HG03108 (cell line): ENCODE measurements around the gene MAN2A2.
A peak's percentile ranks its signal among the peaks of the same experiment; 100 is the strongest.

Experiments
- ATAC-seq: cut with Tn5 transposase; IDR thresholded peaks from one replicate; pipeline ENCODE4 v1.9.1; 2021; ENCODE audit warnings: moderate library complexity; ENCODE audit not compliant: unreplicated experiment

The MAN2A2 gene

DNA sequence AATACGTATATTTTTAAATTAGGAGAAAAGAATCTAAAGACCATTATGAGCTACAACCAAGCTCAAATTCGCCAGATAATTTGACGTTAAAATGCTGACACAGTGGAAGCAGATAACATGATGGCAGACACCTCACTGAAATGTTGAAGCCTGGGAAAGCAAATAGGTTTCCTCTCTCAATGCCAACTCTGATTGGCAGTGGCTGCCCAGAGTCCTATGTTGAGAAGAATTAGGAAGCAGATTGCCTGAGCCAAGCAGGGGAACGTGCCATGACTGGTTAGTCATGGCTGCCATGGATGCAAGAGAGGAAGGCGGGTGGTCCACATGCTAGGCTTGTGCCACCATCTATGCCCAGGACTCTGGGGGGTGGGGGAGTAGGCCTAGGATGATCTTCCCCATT is 35.2 kb downstream of the MAN2A2 start:
- no peak for ATAC-seq

GRCh38 chr15:90939756-90940155 is 36.7 kb downstream of the MAN2A2 start:
- no peak for ATAC-seq

GRCh38 chr15:90941038-90941437 is 37.9 kb downstream of the MAN2A2 start:
- no peak for ATAC-seq

DNA sequence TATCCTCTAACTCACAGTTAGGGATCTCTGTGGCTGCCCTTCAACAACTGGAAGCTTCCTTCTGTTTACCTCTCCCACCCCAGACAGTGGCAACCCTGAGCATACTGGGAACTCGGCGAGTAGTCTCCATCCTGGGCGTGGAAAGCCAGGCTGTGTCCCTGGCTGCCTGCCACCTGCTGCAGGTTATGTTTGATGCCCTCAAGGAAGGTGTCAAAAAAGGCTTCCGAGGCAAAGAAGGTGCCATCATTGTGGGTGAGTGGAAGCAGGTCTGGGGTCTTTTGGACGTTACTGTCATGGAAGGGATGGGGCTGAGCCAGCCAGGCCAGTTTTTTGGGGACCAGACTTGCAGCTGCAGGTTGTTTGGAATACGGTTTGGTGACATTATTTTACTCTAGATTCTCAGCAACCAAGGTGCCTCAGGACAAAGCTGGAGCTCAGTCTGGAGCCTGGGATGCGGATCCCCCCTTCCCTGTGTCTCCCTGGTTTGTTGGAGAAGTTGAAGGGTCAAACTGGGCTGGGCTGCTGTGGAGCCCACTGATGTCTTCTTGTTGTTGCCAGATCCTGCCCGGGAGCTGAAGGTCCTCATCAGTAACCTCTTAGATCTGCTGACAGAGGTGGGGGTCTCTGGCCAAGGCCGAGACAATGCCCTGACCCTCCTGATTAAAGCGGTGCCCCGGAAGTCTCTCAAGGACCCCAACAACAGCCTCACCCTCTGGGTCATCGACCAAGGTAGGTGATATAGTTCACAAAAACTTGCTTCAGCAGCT is 39.4 kb downstream of the MAN2A2 start:
- ATAC-seq, result no peak

DNA sequence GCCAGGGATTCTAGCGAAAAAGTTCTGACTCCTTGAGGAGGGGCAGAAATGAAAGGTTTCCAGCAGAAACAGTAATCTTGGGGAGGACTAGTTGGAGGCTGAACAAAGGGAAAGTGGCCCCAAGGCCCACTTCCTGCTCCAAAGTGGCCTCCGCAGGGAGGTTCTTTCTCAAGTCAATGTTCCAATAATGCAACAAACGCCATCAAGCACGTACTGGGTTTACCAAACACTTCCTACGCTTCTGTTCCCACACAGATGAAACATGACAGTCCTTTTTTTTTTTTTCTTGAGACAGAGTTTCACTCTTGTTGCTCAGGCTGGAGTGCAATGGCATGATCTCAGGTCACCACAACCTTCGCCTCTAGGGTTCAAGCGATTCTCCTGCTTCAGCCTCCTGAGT is 42.0 kb downstream of the MAN2A2 start:
- no peak for ATAC-seq

DNA sequence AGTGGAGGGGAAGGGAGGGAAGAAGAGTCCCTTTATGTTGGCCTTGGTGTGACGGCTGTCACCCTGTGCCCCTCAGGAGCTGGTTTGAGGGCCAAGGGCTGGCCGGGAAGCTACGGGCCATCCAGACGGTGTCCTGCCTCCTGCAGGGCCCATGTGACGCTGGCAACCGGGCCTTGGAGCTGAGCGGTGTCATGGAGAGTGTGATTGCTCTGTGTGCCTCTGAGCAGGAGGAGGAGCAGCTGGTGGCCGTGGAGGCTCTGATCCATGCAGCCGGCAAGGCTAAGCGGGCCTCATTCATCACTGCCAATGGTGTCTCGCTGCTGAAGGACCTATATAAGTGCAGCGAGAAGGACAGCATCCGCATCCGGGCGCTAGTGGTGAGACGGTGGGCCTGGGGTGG is 43.4 kb downstream of the MAN2A2 start:
- ATAC-seq, result no peak

DNA sequence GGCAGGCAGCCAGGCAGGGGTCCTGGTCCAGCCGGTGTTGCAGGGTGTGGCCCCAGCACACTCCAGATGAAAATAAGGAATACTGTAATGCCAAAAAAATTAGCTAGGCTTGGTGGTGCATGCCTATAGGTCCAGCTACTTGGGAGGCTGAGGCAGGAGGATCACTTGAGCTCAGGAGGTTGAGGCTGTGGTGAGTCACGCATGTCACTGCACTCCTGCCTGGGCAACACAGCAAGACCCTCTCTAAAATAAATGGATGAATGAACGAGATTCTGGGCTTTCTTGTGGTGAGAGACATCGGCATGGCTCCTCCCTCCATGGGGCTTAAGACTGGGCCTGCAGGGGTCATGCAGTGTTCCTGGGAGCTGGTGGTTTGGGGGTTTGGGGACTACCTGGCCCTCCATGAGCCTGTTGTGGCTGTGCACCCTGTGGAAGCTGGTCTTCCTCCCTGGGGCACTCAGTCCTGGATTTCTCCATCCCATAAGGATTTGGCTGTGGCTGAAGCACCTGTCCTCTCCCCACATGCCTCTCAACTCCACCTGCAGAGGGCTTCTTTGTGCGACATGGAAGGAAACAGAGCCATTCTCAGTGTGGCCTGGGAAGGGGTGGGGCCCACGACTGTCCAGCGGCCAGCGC is 44.0 kb downstream of the MAN2A2 start:
- ATAC-seq, result no peak

- no peak for ATAC-seq
Observed at GRCh38 chr15:90947577-90948357, 44.7 kb downstream of the MAN2A2 start.

GRCh38 chr15:90948506-90948905 is 45.4 kb downstream of the MAN2A2 start:
- ATAC-seq, result no peak

DNA sequence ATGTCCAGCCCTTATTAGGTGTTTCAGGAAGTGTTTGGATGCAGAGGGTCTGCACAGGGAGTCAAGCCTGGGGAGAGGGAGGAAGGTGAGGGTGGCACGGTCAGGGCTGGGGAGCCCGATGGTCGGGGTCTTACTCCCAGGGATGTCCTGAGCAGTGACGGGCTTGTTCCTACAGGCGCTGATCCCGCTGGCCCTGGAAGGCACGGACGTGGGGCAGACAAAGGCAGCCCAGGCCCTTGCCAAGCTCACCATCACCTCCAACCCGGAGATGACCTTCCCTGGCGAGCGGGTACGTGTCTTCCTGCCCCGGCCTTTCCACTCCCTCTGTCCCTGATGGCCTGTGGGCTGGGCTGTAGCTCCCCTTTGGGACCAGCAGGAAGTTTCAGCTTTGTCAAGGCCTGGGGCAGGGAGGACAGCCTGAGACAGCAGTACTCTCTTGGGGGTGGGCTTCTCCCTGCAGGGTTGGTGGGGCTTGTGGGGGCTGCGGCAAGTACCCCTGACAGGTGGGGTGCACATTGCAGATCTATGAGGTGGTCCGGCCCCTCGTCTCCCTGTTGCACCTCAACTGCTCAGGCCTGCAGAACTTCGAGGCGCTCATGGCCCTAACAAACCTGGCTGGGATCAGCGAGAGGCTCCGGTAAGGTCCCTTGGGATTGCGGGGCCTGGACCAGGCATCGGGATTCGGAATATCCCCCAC is 47.0 kb downstream of the MAN2A2 start:
- ATAC-seq, result no peak

DNA sequence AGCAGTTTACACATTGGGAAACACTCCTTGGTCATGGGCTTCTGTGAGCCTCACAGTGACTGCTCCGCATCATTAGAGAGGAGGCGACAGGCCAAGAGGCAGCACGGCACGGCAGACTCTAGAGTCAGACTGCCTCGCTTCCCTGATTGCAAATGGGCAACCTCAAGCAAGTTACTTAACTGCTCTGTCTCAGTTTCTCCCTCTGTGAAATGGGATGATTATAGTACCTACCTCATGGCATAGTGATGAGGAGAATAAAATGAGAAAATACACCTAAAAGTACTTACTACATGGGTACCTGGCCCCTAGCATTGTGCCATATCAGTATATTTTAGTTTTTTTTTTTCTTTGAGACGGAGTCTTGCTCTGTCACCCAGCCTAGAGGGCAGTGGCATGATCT is 47.6 kb downstream of the MAN2A2 start:
- no peak for ATAC-seq

GRCh38 chr15:90952901-90953677 is 50.0 kb downstream of the MAN2A2 start:
- no peak for ATAC-seq

GRCh38 chr15:90953947-90954711 is 51.0 kb downstream of the MAN2A2 start:
- no peak for ATAC-seq

DNA sequence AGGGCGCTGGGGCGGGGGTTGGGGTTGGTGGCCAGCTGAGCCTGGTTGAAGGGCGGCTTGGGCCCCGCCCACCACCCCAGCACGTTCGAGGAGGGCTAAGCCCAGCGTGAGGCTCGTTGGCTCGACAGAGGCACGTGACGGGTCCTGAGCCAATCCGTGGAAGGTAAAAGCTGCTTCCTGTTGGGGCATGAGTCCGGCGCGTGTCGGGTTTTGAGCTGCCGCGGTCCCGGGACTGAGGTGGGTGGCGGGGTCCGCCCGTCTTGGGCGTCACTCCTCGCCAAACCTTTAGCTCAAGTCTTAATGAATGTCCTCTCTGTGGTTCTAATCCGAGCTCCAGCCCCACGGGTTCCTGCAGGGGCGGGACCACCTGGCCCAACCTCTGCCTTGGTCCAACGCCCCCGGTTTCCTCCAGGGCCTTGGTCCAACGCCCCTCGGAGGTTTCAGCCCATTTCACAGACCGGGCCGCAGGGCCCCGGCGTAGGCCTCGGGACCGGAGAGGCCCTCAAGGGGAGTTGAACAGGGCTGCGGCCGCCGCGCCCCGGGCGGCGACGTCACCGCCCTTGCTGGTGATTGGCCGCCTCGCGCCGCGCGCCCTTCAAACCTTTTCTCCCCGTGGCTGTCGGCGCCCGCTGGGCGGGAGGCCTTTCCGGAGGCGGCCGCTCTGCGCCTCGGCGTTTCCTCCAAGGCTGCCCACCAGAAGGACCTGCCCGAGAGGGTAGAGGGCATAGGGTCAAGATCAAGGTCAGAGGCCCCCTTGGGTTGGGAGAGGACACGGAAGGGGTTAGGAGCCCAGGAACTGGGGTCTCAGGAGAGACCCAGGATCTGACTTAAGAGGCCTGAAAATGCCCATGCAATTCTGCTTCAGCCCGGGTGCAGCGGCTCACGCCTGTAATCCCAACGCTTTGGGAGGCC is 51.9 kb downstream of the MAN2A2 start, which contains the start of gene RCCD1:
Gene RCCD1 (plus strand): TSS at position 173 of the 912 bp plus-strand sequence. CDS start 1,851 bp downstream, outside the sequence.
- peak; percentile 88 for ATAC-seq

- ATAC-seq, result no peak
Observed at GRCh38 chr15:90955624-90956273, 52.6 kb downstream of the MAN2A2 start.

GRCh38 chr15:90956274-90957030 is 53.4 kb downstream of the MAN2A2 start:
- no peak for ATAC-seq

GRCh38 chr15:90957031-90957790 is 54.1 kb downstream of the MAN2A2 start:
- ATAC-seq, result no peak
